Activated CD4-positive, CD25-positive, alpha-beta regulatory T cell treated with anti-CD3 and anti-CD28 coated beads, Interleukin-2, amount 50 U/mL, for 24 hours (primary cell): ENCODE data around the gene C19orf67.

Experiments
- ATAC-seq, 2 donors: fragments of 150-1000 bp; cut with Tn5 transposase; one replicate each; pipeline ENCODE4 v1.10.0; 2021; ENCODE audit warnings: mild to moderate bottlenecking in 1 of 2, moderate library complexity in 1 of 2

C19orf67 gene

DNA sequence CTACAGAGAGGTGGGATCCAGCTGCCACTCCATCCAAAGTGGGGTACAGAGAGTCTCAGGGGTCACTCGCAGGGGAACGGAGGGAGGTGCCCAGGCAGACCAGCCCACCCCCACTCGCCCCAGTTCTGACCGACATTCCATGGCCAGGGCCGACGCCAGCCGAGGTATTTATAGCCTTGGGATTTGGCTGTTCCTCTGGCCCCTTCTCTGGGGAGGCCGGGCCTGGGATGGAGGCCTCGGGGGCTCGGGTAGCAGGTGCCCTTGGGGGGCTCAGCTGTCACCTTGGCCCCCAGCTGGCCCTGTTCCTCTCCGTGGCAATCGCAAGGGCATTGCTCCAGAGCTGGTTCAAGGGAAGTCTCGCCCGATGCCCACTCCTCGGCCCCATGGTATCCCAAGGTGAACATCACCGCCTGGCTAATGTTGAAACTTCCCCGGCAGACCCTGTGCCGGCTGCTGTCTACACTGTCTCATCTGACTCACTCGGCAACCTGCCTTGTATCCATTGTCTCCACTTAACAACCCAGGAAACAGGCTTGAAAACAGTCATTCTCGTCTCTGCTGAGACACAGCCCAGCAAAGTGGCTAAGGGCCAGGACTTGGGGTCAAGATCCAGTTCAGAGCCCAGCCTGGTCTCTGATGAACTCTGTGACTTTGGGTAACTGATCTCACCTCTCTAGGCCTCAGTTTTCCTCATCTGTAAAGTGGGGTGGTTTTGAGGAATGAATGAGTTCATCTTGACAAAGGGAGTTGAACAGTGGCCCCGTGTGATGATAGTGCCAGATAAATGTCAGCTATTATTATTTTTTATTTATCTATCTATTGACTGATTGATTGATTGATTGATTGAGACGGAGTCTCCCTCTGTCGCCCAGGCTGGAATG lies 22.2 kb upstream of the C19orf67 start:
- ATAC-seq: no peak

DNA sequence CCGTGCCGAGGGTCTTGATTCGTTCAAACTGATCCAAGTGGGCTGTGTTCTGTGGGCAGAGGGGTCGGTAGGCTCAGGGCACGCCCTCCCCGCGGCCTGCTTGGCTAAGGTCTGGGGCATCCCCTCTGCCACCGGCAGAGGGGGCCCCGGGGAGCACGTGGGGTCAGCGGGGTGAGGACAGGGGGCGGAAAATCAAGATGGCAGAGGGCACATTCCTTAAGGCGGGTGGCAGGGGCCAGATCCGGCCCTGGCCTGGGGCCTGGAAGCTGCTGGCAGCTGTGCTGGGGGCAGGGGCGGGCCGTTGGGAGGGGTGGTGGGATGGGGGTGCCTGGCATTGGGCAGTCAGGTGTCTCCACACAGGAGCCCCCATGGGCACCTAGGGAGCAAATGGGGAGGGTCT lies 21.3 kb upstream of the C19orf67 start:
- no peak for ATAC-seq

DNA sequence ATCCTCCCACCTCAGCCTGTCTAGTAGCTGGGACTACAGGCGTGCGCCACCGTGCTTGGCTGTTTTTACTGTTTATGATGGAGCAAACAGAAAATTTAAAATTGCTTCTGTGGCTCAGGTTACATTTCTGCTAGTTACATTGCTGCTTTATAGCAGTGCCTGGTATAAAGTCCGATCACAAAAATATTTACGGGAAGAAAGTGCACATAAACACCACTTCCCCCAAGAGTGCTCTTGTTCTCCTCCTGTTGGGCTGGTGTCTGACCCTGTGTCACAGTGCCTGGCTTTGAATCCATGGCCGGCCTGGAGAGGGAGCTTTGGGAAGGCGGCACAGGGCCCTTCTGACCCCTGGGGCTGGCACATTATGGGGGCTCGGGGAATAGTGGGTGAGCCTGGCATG lies 20.1 kb upstream of the C19orf67 start:
- ATAC-seq: no peak

DNA sequence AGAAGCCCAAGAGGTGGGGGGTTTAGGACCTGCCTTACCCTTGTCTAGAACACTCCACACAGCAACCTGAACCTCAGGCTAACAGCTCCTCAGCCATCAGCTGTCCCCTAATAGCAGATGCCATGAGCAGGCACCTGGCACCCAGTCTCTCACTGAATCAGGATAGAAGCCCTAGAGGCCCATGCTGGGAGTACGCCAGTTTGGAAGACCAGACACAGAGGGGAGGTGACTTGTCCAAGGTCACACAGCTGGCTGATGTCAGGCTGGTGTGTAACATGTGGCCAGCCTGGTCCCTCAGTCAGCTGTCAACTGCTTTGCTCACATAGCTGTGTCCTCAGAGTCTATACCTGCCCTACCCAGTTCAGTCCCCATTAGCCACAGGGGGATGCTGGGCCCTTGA lies 17.7 kb upstream of the C19orf67 start:
- ATAC-seq: no peak

DNA sequence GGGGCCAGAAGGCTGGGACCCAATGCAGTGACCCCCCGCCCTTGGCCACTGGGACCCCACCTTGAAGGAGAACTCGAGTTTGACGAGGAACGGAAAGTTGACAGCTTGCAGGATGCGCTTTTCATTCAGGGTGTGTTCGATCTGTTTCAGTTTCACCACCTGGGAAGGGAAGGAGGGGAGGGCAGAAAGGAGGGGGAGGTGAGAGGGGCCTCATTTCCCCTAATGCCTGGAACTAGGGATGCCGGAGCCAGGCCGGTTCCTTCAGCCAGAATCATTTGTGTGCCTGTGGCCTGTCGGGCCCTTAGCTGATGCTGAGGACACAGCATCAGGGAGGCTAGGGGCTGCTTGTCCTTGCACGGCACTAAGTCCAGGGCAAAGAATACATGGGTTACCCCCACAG lies 17.2 kb upstream of the C19orf67 start:
- ATAC-seq: no peak

DNA sequence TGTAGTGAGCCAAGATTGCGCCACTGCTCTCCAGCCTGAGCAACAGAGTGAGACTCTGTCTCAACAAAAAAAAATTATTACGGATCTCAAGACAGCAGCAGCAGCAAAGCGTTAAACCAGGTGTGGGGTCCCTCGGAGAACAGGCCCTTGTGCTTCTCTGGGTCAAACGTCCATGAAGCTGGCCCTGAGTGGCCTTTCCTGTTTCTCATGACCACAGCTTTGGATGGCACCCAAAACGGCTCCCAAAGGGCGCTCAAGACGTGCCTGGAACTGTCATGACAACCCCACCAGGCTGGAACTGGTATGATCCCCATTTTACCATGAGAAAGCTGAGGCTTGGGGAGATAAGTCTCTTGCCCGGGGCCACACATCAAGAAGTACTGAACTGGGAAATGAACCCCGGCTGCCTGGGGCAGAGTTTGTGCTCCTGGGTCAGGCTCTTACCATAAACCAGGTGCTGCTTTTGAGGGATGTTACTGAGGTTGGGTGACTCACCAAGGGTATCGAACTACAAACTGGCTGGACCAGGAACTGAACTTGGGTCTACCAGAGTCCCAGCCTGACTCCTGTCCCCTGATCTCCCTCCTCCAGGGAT lies 16.6 kb upstream of the C19orf67 start:
- no peak for ATAC-seq

DNA sequence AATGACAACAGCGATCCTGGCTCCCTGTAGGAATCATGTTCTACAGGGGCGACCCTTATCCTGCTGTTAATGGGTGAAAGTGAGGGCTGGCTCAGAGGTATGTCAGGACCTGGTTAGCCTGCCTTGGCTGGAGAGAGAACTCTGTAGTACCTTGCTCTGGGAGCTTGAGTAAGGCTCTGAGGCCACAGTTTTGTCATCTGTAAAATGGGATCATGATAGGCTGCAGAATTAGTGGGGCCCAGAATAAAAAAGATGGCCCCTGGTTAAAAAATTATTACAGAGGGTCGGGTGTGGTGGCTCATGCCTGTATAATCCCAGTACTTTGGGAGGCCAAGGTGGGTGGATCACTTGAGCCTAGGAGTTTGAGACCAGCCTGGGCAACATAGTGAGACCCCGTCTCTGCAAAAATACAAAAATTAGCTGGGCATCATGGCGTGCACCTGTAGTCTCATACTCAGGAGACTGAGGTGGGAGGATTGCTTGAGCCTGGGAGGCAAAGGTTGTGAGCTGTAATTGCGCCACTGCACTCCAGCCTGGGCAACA lies 15.5 kb upstream of the C19orf67 start:
- no peak for ATAC-seq

DNA sequence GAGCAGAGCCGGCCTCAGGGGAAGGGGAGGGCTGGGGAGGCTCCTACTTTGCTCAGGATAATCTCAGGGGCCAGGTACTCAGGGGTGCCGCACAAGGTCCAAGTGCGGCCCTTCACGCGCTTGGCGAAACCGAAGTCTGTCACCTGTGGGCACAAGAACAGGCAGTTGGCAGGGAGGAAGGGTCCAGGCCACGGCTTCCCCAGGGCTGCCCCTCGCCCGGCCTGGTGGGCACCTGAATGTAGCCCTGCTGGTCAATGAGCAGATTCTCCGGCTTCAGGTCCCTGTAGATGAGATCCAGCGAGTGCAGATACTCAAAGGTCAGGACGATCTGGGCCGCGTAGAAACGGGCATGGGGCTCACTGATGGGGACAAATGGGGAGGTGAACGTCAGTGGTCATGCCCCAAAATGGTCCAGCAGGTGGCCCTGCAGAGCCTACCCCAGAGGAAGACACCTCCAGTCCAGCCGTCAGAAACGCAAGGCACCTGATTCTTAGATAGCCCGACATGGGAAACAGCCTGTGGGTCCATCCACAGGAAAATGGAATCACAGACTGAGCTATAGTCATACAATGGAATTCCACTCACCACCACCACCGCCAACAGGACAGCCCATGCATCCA lies 12.1 kb upstream of the C19orf67 start:
- no peak for ATAC-seq

DNA sequence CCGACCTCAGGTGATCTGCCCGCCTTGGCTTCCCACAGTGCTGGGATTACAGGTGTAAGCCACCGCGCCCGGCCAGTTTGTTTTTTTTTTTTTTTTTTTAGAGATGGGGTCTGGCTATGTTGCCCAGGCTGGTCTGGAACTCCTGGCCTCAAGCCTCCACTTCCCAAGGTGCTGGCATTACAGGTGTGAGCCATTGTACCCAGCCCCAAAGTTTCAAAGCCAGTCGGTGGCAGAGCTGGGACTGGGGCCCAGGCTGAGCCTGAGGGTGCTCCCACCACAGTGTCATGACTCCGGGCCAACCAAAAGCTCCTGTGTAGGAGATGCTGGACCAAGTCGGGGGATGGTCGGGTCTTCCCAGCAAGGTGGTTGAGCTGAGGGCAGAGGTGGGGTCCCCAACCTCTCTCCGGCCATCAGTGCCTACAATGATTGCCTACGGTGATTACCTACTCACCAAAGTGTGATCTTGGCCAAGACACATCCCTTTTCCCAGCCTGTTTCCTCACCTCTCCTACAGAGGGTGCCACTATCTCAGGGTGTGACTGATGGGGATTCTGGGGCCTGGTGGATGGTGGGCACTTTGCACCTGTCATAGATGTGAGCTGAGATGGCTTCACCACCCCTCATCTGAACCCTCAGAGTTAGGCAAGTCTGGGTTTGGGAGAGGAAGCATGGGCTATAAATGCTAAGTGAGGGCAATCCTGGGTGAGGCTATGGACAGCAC lies 10.8 kb upstream of the C19orf67 start:
- no peak for ATAC-seq

DNA sequence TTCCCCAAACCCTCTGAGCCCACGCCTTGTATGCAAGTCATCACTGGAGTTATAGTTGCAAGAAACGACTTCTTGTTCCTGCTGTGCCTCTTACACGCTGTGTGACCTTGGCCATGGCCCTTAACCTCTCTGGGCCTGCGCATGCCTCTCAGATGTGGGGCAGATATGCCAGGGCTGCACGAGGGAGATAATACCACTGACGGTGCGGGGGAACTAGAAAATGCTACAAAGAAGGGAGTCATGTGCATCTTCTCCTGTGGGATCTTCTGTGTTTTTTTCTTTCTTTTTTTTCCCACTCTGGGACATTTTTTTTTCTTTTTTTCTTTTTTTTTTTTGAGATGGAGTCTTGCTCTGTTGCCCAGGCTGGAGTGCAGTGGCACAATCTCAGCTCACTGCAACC lies 9.3 kb upstream of the C19orf67 start:
- ATAC-seq: no peak

DNA sequence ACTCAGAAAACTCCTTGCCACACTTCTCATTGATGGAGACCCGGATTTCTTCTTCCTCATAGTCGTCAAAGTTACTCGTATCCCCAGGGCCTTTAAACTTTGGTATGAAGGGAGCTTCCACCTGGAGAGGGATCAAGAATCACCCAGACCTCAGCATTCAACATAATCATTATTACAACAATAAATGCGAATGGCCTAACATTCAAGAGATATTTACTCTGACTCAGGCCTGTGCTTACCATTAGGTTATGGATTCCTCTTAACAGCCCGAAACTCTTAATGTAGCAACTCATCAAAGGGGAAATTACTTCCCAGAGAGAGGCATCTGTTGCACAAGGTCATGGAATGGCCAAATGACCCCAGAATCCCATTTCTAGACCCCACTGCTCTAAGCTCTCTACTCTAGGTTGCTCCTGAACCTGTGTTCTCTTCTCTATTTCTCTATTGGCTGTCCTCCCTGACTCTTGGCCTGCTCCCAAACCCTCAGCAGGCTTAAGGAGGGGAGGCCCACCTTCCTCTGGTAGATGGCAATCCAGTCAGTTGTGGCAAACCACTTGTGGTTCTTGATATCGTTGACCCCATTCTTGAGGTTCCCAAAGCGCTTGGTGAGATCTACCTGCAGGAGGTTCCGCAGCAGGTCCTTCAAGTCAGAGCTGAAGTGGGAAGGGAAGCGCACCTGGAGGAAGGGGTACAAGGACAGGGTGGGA lies 7.7 kb upstream of the C19orf67 start:
- no peak for ATAC-seq

DNA sequence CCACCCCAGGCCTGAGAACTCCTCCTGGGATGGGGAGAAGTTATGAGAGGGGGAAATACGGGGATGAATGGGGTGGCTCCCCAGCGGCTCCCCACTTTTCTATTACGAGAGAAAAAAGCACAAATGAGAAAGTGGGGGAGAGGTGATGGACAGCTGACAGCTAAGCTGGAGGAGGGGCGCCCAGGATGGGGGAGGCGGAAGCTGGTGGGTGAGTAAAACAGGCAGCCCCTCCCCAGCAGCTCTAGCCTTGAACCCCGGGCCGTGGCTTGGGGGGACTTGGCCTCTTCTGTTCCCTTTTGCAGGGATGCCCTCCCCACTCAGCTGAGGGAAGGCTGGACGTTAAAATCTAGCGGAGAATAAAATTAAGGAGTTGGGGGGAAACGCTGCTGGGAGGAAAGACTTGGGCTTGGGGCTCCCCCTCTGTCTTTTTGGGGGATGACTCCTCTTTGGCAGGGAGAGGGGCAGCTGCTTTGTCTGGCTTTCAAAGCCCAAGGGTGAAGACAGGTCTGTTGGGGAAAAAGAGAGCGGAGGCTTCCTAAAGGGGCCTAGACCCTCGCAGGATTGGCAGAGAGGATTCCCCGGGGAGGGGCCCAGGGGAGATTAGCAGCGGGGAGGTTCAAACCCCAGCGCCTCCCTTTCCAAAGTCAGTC lies 6.4 kb upstream of the C19orf67 start:
- no peak for ATAC-seq

DNA sequence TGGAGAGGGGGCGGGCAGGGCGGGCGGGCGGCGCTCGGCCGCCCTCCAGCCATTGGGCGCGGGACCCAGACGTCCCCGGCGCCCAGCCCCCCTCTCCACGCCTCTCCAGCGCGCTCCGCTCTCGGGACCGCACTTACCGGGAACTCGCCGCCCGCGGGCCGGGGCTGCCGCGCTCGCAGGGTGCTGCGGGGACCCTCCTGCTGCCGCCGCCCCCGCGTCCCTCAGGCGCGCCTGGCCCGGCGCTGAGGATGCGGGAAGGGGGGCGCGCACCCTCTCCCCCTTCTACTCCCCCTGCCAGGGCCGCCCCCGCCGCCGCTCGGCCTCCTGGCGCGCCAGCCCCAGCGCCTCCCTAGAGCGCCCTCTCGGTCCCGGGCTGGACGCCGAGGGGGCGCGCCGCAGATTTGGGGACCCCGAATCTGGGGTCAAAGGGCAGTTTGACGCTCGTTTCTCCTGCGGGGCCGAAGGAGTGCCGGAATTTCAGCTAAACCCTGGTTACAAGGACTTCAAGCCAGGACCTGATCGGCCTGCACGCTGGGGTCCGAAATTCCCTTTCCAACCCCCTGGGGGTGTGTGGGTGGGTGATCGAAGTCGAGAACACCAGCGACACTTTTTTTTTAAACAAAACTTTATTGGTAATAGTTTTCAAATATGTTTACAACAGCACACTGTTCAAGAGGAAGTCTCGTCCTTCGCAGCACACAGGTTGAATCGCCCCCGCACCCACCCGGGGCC lies 5.7 kb upstream of the C19orf67 start:
- peak; percentile 72 to 78 for ATAC-seq

DNA sequence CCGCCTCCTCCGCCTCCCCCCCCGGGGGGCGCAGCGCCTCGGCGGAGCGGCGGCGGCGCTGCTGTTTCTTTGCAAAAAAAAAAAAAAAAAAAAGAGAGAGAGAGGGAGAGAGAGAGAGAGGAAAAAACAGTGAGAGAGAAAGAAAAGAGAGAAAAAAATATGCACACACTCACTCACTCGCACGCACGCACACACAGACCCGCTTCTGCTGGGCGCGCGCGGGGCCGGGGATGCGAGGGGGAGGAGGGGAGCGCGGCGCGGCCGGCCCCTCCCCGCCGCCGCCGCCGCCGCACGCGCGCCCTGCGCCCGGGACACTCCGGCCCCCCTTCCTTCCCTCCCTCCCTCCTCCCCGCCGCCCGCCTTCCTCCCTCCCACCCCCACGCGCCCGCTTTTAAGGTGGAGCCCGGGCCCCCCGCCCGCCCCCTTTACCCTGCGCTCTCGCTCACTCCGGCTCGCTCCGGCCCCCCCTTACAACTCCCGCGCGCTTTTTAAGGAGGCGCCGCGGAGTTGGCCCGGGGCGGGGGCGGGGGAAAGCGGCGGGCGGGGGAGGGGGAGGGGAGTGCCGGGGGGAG lies 5.0 kb upstream of the C19orf67 start, which contains the start of gene SAMD1:
TSS of gene SAMD1 (minus strand) at position 243 of the 572 bp plus-strand sequence.
- peak; percentile 60 to 65 for ATAC-seq

DNA sequence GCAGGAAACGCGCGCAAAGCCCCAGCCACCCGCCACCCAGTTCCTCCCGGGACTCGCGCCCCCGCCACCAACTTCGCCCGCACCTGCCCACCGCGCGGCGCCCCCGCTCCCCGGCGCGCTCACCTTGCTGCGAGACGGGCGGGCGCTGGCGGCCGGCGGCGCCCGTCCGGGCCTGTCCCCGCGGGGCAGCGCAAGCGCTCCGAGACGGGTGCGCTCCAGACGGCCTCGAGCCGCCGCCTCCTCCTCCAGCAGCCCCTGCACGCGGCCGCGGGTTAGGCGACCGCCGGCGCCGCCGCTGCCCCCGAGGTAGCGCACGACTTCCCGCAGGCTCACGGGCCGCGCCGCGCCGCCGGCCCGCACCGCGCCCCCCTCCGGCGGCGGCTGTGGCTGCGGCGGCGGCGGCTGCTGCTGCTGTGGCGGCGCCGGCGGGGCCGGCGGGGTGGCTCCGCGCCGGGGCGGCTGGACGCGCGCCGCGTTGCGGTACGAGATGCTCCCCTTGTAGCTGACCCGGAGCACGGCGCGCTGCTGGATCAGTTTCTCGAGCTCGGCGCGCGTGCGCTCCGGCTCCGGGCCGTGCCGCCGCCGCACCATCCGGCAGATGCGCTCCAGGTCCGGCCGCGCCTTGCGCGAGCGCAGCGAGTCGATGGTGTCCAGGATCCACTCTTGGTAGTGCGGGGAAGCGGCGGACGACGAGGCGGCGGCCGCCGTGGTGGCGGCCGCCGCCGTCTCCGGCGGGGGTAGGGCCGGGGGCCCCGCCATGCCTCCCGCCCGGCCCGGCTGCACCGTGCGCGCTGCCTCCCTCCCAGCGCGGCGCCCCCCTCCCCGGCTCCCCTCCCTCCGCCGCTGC lies 4.3 kb upstream of the C19orf67 start:
- ATAC-seq: peak; percentile 11 to 23

DNA sequence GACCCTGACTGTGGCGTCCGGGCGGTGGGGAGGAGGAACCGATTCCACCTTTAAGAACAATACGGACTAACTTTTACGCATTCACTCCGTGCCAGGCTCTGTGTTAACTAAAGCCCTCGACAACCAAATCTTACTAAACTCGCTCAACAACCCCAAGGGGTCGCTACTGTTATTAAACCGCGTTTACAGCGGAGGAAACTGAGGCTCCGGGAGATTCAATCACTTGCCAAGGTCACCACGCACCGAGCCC lies 3.8 kb upstream of the C19orf67 start:
- no peak for ATAC-seq

DNA sequence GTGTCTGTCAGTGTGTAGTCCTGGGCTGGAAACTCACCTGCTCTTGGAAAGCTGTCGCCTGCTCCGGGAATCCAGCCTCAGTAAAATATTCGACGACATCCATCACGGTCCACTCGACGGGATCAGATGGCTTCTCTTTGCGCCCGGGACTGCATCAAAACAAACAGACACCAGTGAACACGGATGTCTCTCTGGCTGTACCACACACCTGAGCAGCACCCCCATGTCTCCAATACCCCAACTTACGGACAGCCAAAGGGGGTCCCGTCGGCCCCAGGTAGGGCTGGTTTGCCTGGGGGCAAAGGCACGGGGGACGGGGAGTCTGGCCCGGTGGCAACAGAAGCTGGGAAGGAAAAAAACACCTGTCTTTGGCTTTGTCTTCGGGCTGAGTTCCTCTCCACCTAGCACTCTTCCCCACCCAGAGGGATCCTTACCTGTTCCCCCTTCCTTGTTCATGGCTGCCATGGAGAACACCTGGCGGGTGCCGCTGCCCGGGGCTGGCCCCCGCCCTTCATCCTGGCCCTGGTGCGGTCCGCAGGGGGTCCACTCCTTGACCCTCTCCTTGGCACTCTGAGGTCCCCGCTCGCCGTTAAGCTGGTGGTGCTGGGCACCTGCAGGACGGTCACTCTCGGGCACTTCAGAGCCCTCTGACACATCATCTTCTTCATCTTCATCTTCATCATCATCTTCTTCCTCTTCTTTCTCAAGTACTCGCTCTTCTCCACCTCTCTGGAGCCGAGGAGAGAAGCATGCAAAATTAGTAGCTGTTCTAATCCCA lies 3.2 kb upstream of the C19orf67 start:
- no peak for ATAC-seq

DNA sequence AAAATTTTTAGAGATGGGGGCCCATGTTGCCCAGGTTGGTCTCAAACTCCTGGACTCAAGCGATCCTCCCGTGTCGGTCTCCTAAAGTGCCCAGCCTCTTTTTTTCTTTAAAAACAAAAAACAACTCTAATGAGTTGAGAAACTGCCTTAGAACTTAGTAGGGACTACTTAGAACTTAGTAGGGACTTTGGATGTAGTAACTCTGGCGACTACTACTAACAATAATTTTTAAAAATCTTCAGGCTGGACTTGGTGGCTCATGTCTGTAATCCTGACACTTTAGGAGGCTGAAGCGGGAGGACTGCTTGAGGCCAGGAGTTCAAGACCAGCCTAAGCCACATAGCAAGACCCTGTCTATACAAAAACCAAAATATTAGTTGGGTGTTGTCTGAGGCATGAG lies 515 bp upstream of the C19orf67 start:
- no peak for ATAC-seq

DNA sequence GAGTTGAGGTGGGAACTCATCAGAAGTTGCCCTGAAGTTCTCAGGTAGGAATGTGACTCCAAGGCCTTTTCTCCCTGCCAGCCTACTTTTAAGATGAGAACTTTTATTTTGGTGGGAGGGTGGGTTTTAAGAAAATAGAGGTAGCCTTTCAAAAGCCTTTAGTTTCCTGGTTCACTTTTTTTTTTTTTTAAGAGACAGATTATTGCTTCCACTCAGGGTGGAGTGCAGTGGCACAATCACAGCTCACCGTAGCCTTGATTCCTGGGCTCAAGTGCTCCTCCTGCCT lies 3.0 kb downstream of the C19orf67 start:
- ATAC-seq: no peak
